ENCODE data around the gene ABHD5.

ABHD5 gene

GRCh38 chr3:43759938-43760337 lies 69.2 kb downstream of the ABHD5 start:
- no peak overlapping the region for H3K27ac ChIP-seq
- TF ChIP-seq, protein P1, sequence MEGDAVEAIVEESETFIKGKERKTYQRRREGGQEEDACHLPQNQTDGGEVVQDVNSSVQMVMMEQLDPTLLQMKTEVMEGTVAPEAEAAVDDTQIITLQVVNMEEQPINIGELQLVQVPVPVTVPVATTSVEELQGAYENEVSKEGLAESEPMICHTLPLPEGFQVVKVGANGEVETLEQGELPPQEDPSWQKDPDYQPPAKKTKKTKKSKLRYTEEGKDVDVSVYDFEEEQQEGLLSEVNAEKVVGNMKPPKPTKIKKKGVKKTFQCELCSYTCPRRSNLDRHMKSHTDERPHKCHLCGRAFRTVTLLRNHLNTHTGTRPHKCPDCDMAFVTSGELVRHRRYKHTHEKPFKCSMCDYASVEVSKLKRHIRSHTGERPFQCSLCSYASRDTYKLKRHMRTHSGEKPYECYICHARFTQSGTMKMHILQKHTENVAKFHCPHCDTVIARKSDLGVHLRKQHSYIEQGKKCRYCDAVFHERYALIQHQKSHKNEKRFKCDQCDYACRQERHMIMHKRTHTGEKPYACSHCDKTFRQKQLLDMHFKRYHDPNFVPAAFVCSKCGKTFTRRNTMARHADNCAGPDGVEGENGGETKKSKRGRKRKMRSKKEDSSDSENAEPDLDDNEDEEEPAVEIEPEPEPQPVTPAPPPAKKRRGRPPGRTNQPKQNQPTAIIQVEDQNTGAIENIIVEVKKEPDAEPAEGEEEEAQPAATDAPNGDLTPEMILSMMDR (conservative IDR thresholded peaks at IDR 0.05) = no peak
- no peak for TF ChIP-seq ZFX (IDR thresholded peaks at IDR 0.05)

DNA sequence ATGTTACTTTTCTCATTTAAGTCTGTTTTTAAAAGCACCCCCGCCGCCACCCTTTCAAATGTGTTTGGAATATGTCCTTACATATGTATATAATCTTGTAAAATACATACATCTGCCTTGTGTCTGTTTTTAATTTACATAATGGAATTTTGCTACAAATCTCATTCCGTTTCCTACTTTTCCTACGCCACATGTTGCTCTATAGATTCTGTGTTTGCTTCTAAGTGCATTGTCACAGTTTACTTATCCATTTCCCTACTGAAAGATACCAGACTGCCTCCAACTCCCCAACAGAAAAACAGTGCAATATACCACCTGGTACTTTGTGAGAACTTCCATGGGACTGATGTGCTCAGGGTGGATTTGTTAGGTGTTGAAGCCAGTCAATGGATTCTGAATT lies 70.2 kb downstream of the ABHD5 start:
- TF ChIP-seq, protein P1 (conservative IDR thresholded peaks at IDR 0.05) = no peak
- H3K27ac ChIP-seq = no peak overlapping the region

- no peak overlapping the region for H3K27ac ChIP-seq
- TF ChIP-seq ZFX (IDR thresholded peaks at IDR 0.05) = no peak
- TF ChIP-seq, protein P1 (conservative IDR thresholded peaks at IDR 0.05) = no peak
These were observed 71.7 kb downstream of the ABHD5 start for GRCh38 chr3:43762451-43762850.

DNA sequence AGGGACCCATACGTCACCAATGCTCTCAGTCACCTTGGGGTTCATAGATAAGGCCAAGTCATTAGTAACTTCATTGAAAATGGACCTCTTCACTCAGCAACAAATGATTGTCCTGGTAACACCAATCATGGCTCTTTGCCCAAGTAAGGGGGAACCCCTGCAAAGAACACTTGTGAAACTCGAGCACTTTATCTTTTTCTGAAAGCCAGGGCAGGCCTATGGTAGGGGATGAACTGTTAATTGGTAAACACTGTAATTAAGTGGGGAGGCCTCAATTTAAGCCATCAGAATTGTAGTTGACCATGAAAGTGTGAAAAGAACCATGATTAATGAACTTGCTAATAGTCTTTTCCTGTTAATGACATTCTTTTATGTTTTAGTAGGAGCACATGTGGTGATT lies 73.3 kb downstream of the ABHD5 start:
- TF ChIP-seq, protein P1 (conservative IDR thresholded peaks at IDR 0.05) = no peak
- TF ChIP-seq ZFX (IDR thresholded peaks at IDR 0.05) = no peak
- no peak overlapping the region for H3K27ac ChIP-seq

- TF ChIP-seq, protein P1 (conservative IDR thresholded peaks at IDR 0.05) = no peak
- no peak for TF ChIP-seq ZFX (IDR thresholded peaks at IDR 0.05)
- H3K27ac ChIP-seq = no peak overlapping the region
These were observed 73.7 kb downstream of the ABHD5 start for GRCh38 chr3:43764471-43764870.

- no peak overlapping the region for H3K27ac ChIP-seq
- TF ChIP-seq, protein P1 (conservative IDR thresholded peaks at IDR 0.05) = no peak
- no peak for TF ChIP-seq ZFX (IDR thresholded peaks at IDR 0.05)
These were observed 74.8 kb downstream of the ABHD5 start for GRCh38 chr3:43765521-43765971.

GRCh38 chr3:43766672-43767465 lies 76.1 kb downstream of the ABHD5 start:
- TF ChIP-seq ZFX (IDR thresholded peaks at IDR 0.05) = no peak
- TF ChIP-seq, protein P1 (conservative IDR thresholded peaks at IDR 0.05) = no peak
- no peak overlapping the region for H3K27ac ChIP-seq

Data from C4-2B (cell line).